Body of pancreas (tissue), 4 donors: ENCODE measurements around the gene XIST.

ENCODE experiments used
- POLR2A ChIP-seq, 3 donors: fragments of 450-650 bp; IDR thresholded peaks; one replicate each; pipeline ENCODE4 v1.6.1; 2016; ENCODE audit warnings: antibody characterized with exemption in 3 of 3, mild to moderate bottlenecking in 2 of 3
- TF ChIP-seq, protein P1 (sequence below), 7 experiments: fragments of 450-650 bp in 4 of 7; fragments of 200-600 bp in 3 of 7; sonication (generic) in 3 of 7; IDR thresholded peaks; one replicate each; pipeline ENCODE4 v1.5.1; 2016 to 2019; ENCODE audit warnings: antibody characterized with exemption in 7 of 7

DNA sequence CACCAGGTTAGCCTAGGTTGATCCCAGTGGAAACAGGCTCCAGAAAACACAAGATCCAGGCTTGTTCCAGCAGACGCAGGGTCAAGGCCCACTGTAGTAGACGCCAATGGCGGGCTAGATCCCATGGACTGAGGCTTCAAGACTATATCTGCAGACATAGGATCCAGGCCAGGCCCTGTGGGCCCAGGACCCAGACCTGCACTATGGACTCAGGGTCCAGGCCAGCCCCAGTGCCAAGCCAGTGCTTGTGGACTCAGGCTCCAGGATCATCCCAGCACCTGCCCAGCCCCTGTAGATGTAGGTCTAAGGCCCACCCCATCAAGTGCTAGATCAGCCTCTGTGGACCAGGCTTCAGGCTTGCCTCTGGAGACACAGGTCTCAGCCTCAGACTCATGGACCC is 11.3 kb upstream of the XIST start:
- TF ChIP-seq, protein P1, sequence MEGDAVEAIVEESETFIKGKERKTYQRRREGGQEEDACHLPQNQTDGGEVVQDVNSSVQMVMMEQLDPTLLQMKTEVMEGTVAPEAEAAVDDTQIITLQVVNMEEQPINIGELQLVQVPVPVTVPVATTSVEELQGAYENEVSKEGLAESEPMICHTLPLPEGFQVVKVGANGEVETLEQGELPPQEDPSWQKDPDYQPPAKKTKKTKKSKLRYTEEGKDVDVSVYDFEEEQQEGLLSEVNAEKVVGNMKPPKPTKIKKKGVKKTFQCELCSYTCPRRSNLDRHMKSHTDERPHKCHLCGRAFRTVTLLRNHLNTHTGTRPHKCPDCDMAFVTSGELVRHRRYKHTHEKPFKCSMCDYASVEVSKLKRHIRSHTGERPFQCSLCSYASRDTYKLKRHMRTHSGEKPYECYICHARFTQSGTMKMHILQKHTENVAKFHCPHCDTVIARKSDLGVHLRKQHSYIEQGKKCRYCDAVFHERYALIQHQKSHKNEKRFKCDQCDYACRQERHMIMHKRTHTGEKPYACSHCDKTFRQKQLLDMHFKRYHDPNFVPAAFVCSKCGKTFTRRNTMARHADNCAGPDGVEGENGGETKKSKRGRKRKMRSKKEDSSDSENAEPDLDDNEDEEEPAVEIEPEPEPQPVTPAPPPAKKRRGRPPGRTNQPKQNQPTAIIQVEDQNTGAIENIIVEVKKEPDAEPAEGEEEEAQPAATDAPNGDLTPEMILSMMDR (IDR thresholded peaks at IDR 0.05): no peak
- no peak for TF ChIP-seq POLR2A (IDR thresholded peaks at IDR 0.05)
